H1 (cell line): ENCODE results near the gene PNLIPRP1. TPM values are rescaled to one million over a fixed set of nuclear protein-coding genes. Genes with fewer than 3 reads are reported as not detected.

Experiments used
- CBX5 ChIP-seq: fragments of 300-800, 300-1000 bp; sonication (generic); IDR thresholded peaks from 2 replicates; pipeline ENCODE4 v1.7.1; 2016; ENCODE audit warnings: antibody characterized with exemption, low read length, low read depth
- EGR1 ChIP-seq: IDR thresholded peaks from 2 replicates; pipeline ENCODE4 v1.6.1; 2011; ENCODE audit warnings: low read depth, low read length, borderline replicate concordance
- FOSL1 ChIP-seq: IDR thresholded peaks from 2 replicates; pipeline ENCODE4 v1.6.1; 2011; ENCODE audit warnings: mild to moderate bottlenecking, low read depth, low read length, moderate library complexity; ENCODE audit not compliant: insufficient read depth
- polyA plus RNA-seq, 7 experiments: library from polyadenylated mRNA; depleted of rRNA in 3 of 7; stranded (reverse) in 5 of 7; unstranded in 2 of 7; fragments of >200 nt in 5 of 7; fragments of 200-250 nt in 2 of 7; gene quantifications; 1 replicate in 5 of 7; 2 replicates in 1 of 7; 4 replicates in 1 of 7; pipeline versions ENCODE4 v1.2.1 to v1.2.3, GENCODE V29; 2011 to 2013; ENCODE audit warnings: missing spikeins in 2 of 7, mixed read lengths in 2 of 7
- total RNA-seq: library from RNA; stranded (reverse); fragmentation: NEBNext Ultra II Directional; extraction: Animal tissue kit (Norgen Biotek cat#: 25700); gene quantifications from 2 replicates; pipeline ENCODE4 v1.2.1, GENCODE V29; 2021

The PNLIPRP1 gene
- total and polyA plus RNA-seq, 2 of the 8 experiments (the other 6 are each of a cell fraction or from before 2014, with no cell fraction given): not detected

DNA sequence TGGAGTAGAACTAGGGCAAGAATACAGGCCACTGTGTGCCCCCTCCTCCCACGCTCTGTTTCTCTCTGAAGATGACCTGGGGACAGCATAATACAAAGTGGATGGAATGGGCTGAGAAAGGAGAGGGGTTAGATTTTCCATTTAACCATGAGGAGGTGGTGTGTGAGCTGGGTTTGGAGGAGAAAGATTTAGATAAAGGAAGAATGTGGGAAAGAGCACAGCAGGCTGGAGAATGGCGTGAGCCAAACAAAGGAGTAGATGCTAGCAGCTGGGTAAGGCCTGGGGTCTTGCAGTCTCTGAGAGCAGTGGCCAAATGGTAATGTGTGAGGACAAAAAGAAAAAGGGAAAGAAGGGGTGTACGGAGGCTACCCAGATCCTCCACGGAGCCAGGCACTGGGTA, 38.6 kb downstream of the PNLIPRP1 start (continued):
- TF ChIP-seq CBX5 (no peak), FOSL1 (no peak), EGR1 (no peak)
